GM12878 (cell line): Measurements from ENCODE around the gene NECTIN1. TPM values are rescaled to one million over a fixed set of nuclear protein-coding genes. Genes with fewer than 3 reads are reported as not detected.

ENCODE experiments used
- ATAC-seq: fragments of 200-7000 bp; cut with Tn5 transposase; 3 replicates; pipeline ENCODE4 v1.9.1; 2020; ENCODE audit warnings: mild to moderate bottlenecking, moderate library complexity
- BruUV-seq: library from RNA; stranded (reverse); fragments of 400-500 nt; replicated peaks from 2 replicates; lab custom pipeline; 2021; lab: Mats Ljungman, UMichigan
- CTCF ChIA-PET: fragments of 300-600 bp; sonication (Branson Sonifier 250); formaldehyde crosslinking; extraction: SDS; loops from one replicate; lab custom pipeline; 2021; ENCODE audit warnings: inconsistent platforms; lab: Yijun Ruan, JAX
- POLR2A ChIA-PET: fragments of 350-600 bp; formaldehyde crosslinking; extraction: SDS; loops from one replicate; lab custom pipeline; 2021; ENCODE audit warnings: inconsistent platforms; lab: Charles Lee
- RAD21 ChIA-PET: fragments of 300-600 bp; sonication (Branson Sonifier 250); formaldehyde crosslinking; loops from one replicate; lab custom pipeline; 2023; ENCODE audit warnings: antibody characterized with exemption; ENCODE audit not compliant: unreplicated experiment; lab: Charles Lee
- SMC1A ChIA-PET: fragments of 300-600 bp; sonication (Branson Sonifier 250); formaldehyde crosslinking; loops from one replicate; lab custom pipeline; 2023; ENCODE audit not compliant: unreplicated experiment, uncharacterized antibody; lab: Charles Lee
- DNase-seq: peaks from one replicate; pipeline ENCODE4 v3.0.0-alpha.2; 2011; ENCODE audit warnings: low read depth, low spot score
- FAIRE-seq: peaks from 3 replicates; lab custom pipeline; 2011; peaks lifted over from hg19 to GRCh38; lab: Jason Lieb, UNC
- H2AFZ ChIP-seq: 2 replicates; pipeline ENCODE4 v1.6.0; 2011; ENCODE audit warnings: low read depth, low read length, control low read depth; ENCODE audit not compliant: control insufficient read depth
- H3K27ac ChIP-seq: 2 replicates; pipeline ENCODE4 v1.5.1; 2011; ENCODE audit warnings: control low read depth; ENCODE audit not compliant: control insufficient read depth, insufficient read depth
- H3K27me3 ChIP-seq, 2 experiments: replicated peaks in 1 of 2; 2 replicates each; pipeline versions ENCODE4 v1.6.0 to v1.6.1; 2011; ENCODE audit warnings: low read length in 1 of 2; ENCODE audit not compliant: control insufficient read depth in 2 of 2, insufficient read depth in 2 of 2
- H3K36me3 ChIP-seq, 2 experiments: 2 replicates each; pipeline ENCODE4 v1.5.1; 2011; ENCODE audit warnings: low read length in 1 of 2; ENCODE audit not compliant: control insufficient read depth in 2 of 2, insufficient read depth in 2 of 2
- H3K4me1 ChIP-seq: 2 replicates; pipeline ENCODE4 v1.6.1; 2011; ENCODE audit warnings: mild to moderate bottlenecking, low read length, moderate library complexity, mixed read lengths; ENCODE audit not compliant: control insufficient read depth, insufficient read depth
- H3K4me2 ChIP-seq: 2 replicates; pipeline ENCODE4 v1.6.0; 2011; ENCODE audit warnings: control low read depth; ENCODE audit not compliant: control insufficient read depth, insufficient read depth
- H3K4me3 ChIP-seq: fragments of 200-600 bp; sonication (generic); 2 replicates; pipeline ENCODE4 v1.5.1; 2016
- H3K79me2 ChIP-seq: 2 replicates; pipeline ENCODE4 v1.6.0; 2011; ENCODE audit warnings: low read length; ENCODE audit not compliant: control insufficient read depth, insufficient read depth
- H3K9ac ChIP-seq: 2 replicates; pipeline ENCODE4 v1.8.0; 2011; ENCODE audit warnings: low read length, control low read depth, mixed read lengths; ENCODE audit not compliant: control insufficient read depth, insufficient read depth
- H3K9me3 ChIP-seq: replicated peaks from 3 replicates; pipeline ENCODE4 v1.5.1; 2011; ENCODE audit warnings: mild to moderate bottlenecking, low read length; ENCODE audit not compliant: control insufficient read depth, insufficient read depth
- H4K20me1 ChIP-seq: 2 replicates; pipeline ENCODE4 v1.6.0; 2011; ENCODE audit not compliant: control insufficient read depth, insufficient read depth
- BCLAF1 ChIP-seq: fragments of 450-650 bp; IDR thresholded peaks from 2 replicates; pipeline ENCODE4 v1.6.1; 2017; ENCODE audit warnings: antibody characterized with exemption, mild to moderate bottlenecking, moderate library complexity
- E2F4 ChIP-seq: IDR thresholded peaks from 2 replicates; pipeline ENCODE4 v1.6.1; 2012; ENCODE audit warnings: low read depth, low read length, improper control_type of control experiment
- ELK1 ChIP-seq: IDR thresholded peaks from 2 replicates; pipeline ENCODE4 v1.6.1; 2012; ENCODE audit warnings: low read depth, low read length, improper control_type of control experiment
- POLR2AphosphoS5 ChIP-seq: IDR thresholded peaks from 2 replicates; pipeline ENCODE4 v1.6.1; 2011; ENCODE audit warnings: mild to moderate bottlenecking, low read length, inconsistent platforms
- SREBF1 ChIP-seq: IDR thresholded peaks from 2 replicates; pipeline ENCODE4 v1.6.1; 2012; ENCODE audit warnings: mild to moderate bottlenecking, low read length
- TARDBP ChIP-seq: IDR thresholded peaks from 2 replicates; pipeline ENCODE4 v1.6.1; 2016; ENCODE audit warnings: borderline replicate concordance
- ZNF592 ChIP-seq: fragments of 450-650 bp; IDR thresholded peaks from 2 replicates; pipeline ENCODE4 v1.6.1; 2017; ENCODE audit warnings: mild to moderate bottlenecking, moderate library complexity
- WGBS: methylation state at CpG from one replicate; pipeline ENCODE4 v1.1.6; 2016; ENCODE audit warnings: low lambda C conversion rate; ENCODE audit not compliant: insufficient replicate concordance, insufficient coverage; ENCODE audit errors: missing lambda C conversion rate; 5-methylcytosine and 5-hydroxymethylcytosine counted together
- in situ Hi-C: fragments of 300-500 bp; cut with MboI; formaldehyde crosslinking; loops from 9 replicates; pipeline ENCODE4 v1.14.3; 2018; ENCODE audit warnings: mixed read lengths
- intact Hi-C: fragments of 100-400 bp; cut with micrococcal nuclease; formaldehyde crosslinking; loops from one replicate; pipeline ENCODE4 v1.14.2; 2022; ENCODE audit not compliant: unreplicated experiment
- polyA plus RNA-seq, 11 experiments: library from polyadenylated mRNA; depleted of rRNA in 4 of 11; unstranded in 6 of 11; stranded (reverse) in 5 of 11; fragments of >200 nt; fragmentation: Nextera tagmentation in 4 of 11; fragmentation: Illumina TruSeq in 1 of 11; extraction: Ambion mirVana in 4 of 11; extraction: Trizol in 1 of 11; gene quantifications; 1 replicate in 1 of 11; 2 replicates in 10 of 11; pipeline versions ENCODE4 v1.2.1 to v1.2.3, GENCODE V29; 2011 to 2016; ENCODE audit warnings: inconsistent platforms in 2 of 11, missing spikeins in 2 of 11, low read depth in 1 of 11
- total RNA-seq, 4 experiments: library from RNA; depleted of rRNA in 3 of 4; stranded (reverse); fragments of >200 nt in 3 of 4; fragmentation: Illumina TruSeq in 1 of 4; extraction: Trizol in 1 of 4; gene quantifications; 2 replicates each; pipeline versions ENCODE4 v1.2.1 to v1.2.3, GENCODE V29; 2013 to 2021

NECTIN1 gene
- total and polyA plus RNA-seq, 10 of the 15 experiments (the other 5 are each of a cell fraction or from before 2014, with no cell fraction given) = 0.97 to 9.2 (median 2.3) TPM

GRCh38 chr11:119671561-119672015, 57.4 kb downstream of the NECTIN1 start (continued):
- TF ChIP-seq POLR2AphosphoS5 (no peak), ZNF592 (no peak), TARDBP (no peak), E2F4 (no peak)
- TF ChIP-seq, all 136 proteins: peak for 0

- no peaks in the 10 kb centered on the region for H3K79me2 ChIP-seq
- ChIA-PET SMC1A (interaction anchor here (1.4 kb wide), 1 partner anchor 60 kb away, joined by 3 read pairs; no protein-coding TSS in a partner anchor), RAD21 (interaction anchor here (6.5 kb wide), 1 partner anchor 55 kb away, joined by 192 read pairs; the partner anchor contains the start of gene NECTIN1), CTCF (interaction anchor here (1.6 kb wide), 1 partner anchor 437 kb away, joined by 3 read pairs; no protein-coding TSS in a partner anchor), POLR2A (no interaction called here)
- peaks cover 2 to 10% of the 10 kb centered on the region in 2 experiments; a peak in 3 of 4 replicates for H3K36me3 ChIP-seq
- no peak overlapping the region for H3K27ac ChIP-seq
- H2AFZ ChIP-seq = no peak overlapping the region
- intact Hi-C loops (no loop called here), in situ Hi-C loops (loop anchor here (5.0 kb wide), 1 partner anchor 436 kb away; no protein-coding TSS in a partner anchor)
- TF ChIP-seq BCLAF1 (no peak), SREBF1 (no peak), ELK1 (no peak)
- no TSS peak for BruUV-seq
- no peak overlapping the region for H3K9ac ChIP-seq
- no peaks in the 10 kb centered on the region for H3K27me3 ChIP-seq
- peaks cover 29% of the 10 kb centered on the region for H3K4me1 ChIP-seq
- H4K20me1 ChIP-seq = no peaks in the 10 kb centered on the region
- H3K9me3 ChIP-seq = no peaks in the 10 kb centered on the region
- H3K4me2 ChIP-seq = no peak overlapping the region
- DNase-seq = no peak
- H3K4me3 ChIP-seq = no peak overlapping the region
- FAIRE-seq = no peak
- WGBS = 44% methylated on average over 5 of the region's 5 CpGs
- ATAC-seq = no peak
Observed at GRCh38 chr11:119671051-119671450, 57.9 kb downstream of the NECTIN1 start.
